Sigmoid colon (tissue), 4 donors: ENCODE measurements around the gene ADGRG3.

ENCODE experiments used
- CTCF ChIP-seq, 4 experiments: fragments of 450-650 bp in 3 of 4; fragments of 200-600 bp in 1 of 4; IDR thresholded peaks; one replicate each; pipeline ENCODE4 v1.5.1; 2016 to 2019; ENCODE audit warnings: antibody characterized with exemption in 4 of 4, mild to moderate bottlenecking in 3 of 4, moderate library complexity in 2 of 4
- POLR2A ChIP-seq, 2 donors: fragments of 450-650 bp; IDR thresholded peaks; one replicate each; pipeline ENCODE4 v1.6.1; 2016; ENCODE audit warnings: antibody characterized with exemption in 2 of 2, mild to moderate bottlenecking in 2 of 2, moderate library complexity in 2 of 2
- POLR2AphosphoS5 ChIP-seq, 4 donors: sonication (generic); formaldehyde crosslinking; IDR thresholded peaks; one replicate each; pipeline ENCODE4 v1.6.1; 2017; ENCODE audit warnings: antibody characterized with exemption in 4 of 4

GRCh38 chr16:57694725-57695679 is 26.9 kb downstream of the ADGRG3 start, which contains the start of gene DRC7:
- TF ChIP-seq POLR2AphosphoS5 (IDR thresholded peaks at IDR 0.05) = no peak
- TF ChIP-seq CTCF (IDR thresholded peaks at IDR 0.05) = no peak
- TF ChIP-seq POLR2A (IDR thresholded peaks at IDR 0.05) = no peak
